ENCODE data around the gene MOB1A.

- TF ChIP-seq CTCF (IDR thresholded peaks at IDR 0.05), result no peak
- no peak for TF ChIP-seq POLR2A (IDR thresholded peaks at IDR 0.05)
- TF ChIP-seq POLR2AphosphoS5 (IDR thresholded peaks at IDR 0.05), result no peak
Observed at GRCh38 chr2:74111380-74111779, 67.3 kb downstream of the MOB1A start.

Data from upper lobe of left lung (tissue), 4 donors.